ENCODE results near the gene CDH13.

The CDH13 gene

DNA sequence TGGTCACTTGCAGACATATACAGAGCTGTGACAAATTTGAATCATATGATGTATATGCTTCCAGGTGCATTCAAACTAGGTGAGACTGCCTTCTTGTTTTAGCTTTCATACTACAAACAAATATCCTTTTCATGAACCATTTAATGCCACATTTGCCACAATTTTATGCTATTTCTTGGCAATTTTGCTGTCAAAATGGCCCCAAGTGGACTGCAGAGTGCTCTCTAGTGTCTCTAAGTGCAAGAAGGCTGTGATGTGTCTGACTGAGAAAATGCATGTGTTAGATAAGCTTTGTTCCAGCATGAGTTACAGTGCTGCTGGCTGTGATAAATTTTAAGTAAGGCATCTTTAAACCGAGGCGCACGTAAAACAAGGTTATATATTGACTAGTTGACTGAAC, 38.3 kb downstream of the CDH13 start:
- no peaks in the 10 kb centered on the region for H3K4me1 ChIP-seq (ENCODE audit: control insufficient read depth, insufficient read depth, low read length)
- no peak overlapping the region for H3K4me3 ChIP-seq (ENCODE audit: low read depth, low read length)
- POLR2A ChIA-PET, result no interaction called here
- CTCF ChIA-PET, result interaction anchor here (1.1 kb wide), 1 partner anchor 26 kb away, joined by 4 read pairs; no protein-coding TSS in a partner anchor
- no peaks in the 10 kb centered on the region for H3K36me3 ChIP-seq (ENCODE audit: control insufficient read depth in 2 of 2, insufficient read depth in 1 of 2, low read length in 2 of 2)
- no peak overlapping the region for H3K27ac ChIP-seq (ENCODE audit: extremely low read depth, low read depth, low read length)
- no peaks in the 10 kb centered on the region for H3K9me3 ChIP-seq (ENCODE audit: control insufficient read depth, insufficient read depth, low read depth, low read length)
- TF ChIP-seq ZNF561 (tag by site-specific recombination; IDR thresholded peaks at IDR 0.05; ENCODE audit: borderline replicate concordance) (no peak), ZNF658 (tag by site-specific recombination; IDR thresholded peaks at IDR 0.05) (no peak), ZNF843 (tag by site-specific recombination; IDR thresholded peaks at IDR 0.05) (no peak)
- TF ChIP-seq, protein P1, sequence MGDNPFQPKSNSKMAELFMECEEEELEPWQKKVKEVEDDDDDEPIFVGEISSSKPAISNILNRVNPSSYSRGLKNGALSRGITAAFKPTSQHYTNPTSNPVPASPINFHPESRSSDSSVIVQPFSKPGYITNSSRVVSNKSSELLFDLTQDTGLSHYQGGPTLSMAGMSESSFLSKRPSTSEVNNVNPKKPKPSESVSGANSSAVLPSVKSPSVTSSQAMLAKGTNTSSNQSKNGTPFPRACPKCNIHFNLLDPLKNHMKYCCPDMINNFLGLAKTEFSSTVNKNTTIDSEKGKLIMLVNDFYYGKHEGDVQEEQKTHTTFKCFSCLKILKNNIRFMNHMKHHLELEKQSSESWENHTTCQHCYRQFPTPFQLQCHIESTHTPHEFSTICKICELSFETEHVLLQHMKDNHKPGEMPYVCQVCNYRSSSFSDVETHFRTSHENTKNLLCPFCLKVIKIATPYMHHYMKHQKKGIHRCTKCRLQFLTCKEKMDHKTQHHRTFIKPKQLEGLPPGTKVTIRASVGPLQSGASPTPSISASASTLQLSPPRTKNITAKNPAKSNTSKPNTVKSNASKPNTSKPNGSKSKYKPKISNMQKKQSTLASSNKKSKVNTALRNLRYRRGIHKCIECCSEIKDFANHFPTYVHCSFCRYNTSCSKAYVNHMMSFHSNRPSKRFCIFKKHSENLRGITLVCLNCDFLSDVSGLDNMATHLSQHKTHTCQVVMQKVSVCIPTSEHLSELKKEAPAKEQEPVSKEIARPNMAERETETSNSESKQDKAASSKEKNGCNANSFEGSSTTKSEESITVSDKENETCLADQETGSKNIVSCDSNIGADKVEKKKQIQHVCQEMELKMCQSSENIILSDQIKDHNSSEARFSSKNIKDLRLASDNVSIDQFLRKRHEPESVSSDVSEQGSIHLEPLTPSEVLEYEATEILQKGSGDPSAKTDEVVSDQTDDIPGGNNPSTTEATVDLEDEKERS (tag by site-specific recombination; IDR thresholded peaks at IDR 0.05), result no peak
- TF ChIP-seq, protein P2, sequence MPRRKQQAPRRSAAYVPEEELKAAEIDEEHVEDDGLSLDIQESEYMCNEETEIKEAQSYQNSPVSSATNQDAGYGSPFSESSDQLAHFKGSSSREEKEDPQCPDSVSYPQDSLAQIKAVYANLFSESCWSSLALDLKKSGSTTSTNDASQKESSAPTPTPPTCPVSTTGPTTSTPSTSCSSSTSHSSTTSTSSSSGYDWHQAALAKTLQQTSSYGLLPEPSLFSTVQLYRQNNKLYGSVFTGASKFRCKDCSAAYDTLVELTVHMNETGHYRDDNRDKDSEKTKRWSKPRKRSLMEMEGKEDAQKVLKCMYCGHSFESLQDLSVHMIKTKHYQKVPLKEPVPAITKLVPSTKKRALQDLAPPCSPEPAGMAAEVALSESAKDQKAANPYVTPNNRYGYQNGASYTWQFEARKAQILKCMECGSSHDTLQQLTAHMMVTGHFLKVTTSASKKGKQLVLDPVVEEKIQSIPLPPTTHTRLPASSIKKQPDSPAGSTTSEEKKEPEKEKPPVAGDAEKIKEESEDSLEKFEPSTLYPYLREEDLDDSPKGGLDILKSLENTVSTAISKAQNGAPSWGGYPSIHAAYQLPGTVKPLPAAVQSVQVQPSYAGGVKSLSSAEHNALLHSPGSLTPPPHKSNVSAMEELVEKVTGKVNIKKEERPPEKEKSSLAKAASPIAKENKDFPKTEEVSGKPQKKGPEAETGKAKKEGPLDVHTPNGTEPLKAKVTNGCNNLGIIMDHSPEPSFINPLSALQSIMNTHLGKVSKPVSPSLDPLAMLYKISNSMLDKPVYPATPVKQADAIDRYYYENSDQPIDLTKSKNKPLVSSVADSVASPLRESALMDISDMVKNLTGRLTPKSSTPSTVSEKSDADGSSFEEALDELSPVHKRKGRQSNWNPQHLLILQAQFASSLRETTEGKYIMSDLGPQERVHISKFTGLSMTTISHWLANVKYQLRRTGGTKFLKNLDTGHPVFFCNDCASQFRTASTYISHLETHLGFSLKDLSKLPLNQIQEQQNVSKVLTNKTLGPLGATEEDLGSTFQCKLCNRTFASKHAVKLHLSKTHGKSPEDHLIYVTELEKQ (tag by site-specific recombination; IDR thresholded peaks at IDR 0.05; ENCODE audit: borderline replicate concordance), result no peak

DNA sequence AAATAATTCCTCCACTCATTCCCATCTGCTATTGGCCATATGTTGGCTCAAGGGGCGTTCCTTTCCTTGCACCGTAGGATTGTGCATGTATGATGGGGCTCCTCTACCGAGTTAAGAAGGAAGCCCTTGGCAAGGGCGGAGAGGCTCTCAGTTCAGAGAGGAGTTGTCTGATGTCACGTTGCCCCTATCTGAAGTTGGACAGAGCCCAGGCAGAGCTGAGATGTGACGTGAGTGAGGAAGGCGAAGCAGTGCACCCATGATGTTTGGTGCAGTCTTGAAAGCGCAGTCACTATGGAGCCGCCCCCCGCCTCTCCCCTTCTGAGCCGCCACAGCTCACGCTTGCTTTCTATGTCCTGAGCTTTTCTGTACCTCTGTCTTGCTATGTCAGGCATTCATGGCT, 40.7 kb downstream of the CDH13 start:
- ChIA-PET CTCF (interaction anchor here (1.0 to 1.1 kb wide), 3 partner anchors 10 to 27 kb away, joined by 3 to 5 read pairs (median 3); no protein-coding TSS in a partner anchor), POLR2A (no interaction called here)
- H3K27ac ChIP-seq (ENCODE audit: extremely low read depth, low read depth, low read length), result no peak overlapping the region
- TF ChIP-seq ZNF292 (tag by site-specific recombination; IDR thresholded peaks at IDR 0.05; ENCODE audit: borderline replicate concordance, low read depth) (no peak), TRIM28 (IDR thresholded peaks at IDR 0.05; ENCODE audit: borderline replicate concordance, low read length) (no peak), YY2 (tag by site-specific recombination; IDR thresholded peaks at IDR 0.05) (no peak), ZNF624 (tag by site-specific recombination; IDR thresholded peaks at IDR 0.05) (no peak), ZNF169 (tag by site-specific recombination; IDR thresholded peaks at IDR 0.05) (no peak), ZNF777 (tag by site-specific recombination; IDR thresholded peaks at IDR 0.05; ENCODE audit: borderline replicate concordance) (no peak), ZNF341 (tag by site-specific recombination; IDR thresholded peaks at IDR 0.05; ENCODE audit: low read depth) (no peak), ZNF48 (tag by site-specific recombination; IDR thresholded peaks at IDR 0.05) (no peak), ZNF660 (tag by site-specific recombination; IDR thresholded peaks at IDR 0.05) (no peak), ZNF324 (tag by site-specific recombination; IDR thresholded peaks at IDR 0.05) (no peak)
- TF ChIP-seq, protein P3, sequence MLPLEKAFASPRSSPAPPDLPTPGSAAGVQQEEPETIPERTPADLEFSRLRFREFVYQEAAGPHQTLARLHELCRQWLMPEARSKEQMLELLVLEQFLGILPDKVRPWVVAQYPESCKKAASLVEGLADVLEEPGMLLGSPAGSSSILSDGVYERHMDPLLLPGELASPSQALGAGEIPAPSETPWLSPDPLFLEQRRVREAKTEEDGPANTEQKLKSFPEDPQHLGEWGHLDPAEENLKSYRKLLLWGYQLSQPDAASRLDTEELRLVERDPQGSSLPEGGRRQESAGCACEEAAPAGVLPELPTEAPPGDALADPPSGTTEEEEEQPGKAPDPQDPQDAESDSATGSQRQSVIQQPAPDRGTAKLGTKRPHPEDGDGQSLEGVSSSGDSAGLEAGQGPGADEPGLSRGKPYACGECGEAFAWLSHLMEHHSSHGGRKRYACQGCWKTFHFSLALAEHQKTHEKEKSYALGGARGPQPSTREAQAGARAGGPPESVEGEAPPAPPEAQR (tag by site-specific recombination; IDR thresholded peaks at IDR 0.05), result no peak
- TF ChIP-seq, protein P4, sequence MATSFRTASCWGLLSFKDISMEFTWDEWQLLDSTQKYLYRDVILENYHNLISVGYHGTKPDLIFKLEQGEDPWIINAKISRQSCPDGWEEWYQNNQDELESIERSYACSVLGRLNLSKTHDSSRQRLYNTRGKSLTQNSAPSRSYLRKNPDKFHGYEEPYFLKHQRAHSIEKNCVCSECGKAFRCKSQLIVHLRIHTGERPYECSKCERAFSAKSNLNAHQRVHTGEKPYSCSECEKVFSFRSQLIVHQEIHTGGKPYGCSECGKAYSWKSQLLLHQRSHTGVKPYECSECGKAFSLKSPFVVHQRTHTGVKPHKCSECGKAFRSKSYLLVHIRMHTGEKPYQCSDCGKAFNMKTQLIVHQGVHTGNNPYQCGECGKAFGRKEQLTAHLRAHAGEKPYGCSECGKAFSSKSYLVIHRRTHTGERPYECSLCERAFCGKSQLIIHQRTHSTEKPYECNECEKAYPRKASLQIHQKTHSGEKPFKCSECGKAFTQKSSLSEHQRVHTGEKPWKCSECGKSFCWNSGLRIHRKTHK (tag by site-specific recombination; IDR thresholded peaks at IDR 0.05), result no peak
- TF ChIP-seq, protein P5, sequence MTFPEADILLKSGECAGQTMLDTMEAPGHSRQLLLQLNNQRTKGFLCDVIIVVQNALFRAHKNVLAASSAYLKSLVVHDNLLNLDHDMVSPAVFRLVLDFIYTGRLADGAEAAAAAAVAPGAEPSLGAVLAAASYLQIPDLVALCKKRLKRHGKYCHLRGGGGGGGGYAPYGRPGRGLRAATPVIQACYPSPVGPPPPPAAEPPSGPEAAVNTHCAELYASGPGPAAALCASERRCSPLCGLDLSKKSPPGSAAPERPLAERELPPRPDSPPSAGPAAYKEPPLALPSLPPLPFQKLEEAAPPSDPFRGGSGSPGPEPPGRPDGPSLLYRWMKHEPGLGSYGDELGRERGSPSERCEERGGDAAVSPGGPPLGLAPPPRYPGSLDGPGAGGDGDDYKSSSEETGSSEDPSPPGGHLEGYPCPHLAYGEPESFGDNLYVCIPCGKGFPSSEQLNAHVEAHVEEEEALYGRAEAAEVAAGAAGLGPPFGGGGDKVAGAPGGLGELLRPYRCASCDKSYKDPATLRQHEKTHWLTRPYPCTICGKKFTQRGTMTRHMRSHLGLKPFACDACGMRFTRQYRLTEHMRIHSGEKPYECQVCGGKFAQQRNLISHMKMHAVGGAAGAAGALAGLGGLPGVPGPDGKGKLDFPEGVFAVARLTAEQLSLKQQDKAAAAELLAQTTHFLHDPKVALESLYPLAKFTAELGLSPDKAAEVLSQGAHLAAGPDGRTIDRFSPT (tag by site-specific recombination; IDR thresholded peaks at IDR 0.05), result no peak
- TF ChIP-seq, protein P6, sequence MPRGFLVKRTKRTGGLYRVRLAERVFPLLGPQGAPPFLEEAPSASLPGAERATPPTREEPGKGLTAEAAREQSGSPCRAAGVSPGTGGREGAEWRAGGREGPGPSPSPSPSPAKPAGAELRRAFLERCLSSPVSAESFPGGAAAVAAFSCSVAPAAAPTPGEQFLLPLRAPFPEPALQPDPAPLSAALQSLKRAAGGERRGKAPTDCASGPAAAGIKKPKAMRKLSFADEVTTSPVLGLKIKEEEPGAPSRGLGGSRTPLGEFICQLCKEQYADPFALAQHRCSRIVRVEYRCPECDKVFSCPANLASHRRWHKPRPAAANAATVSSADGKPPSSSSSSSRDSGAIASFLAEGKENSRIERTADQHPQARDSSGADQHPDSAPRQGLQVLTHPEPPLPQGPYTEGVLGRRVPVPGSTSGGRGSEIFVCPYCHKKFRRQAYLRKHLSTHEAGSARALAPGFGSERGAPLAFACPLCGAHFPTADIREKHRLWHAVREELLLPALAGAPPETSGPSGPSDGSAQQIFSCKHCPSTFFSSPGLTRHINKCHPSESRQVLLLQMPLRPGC (tag by site-specific recombination; IDR thresholded peaks at IDR 0.05), result no peak
- TF ChIP-seq, protein P7, sequence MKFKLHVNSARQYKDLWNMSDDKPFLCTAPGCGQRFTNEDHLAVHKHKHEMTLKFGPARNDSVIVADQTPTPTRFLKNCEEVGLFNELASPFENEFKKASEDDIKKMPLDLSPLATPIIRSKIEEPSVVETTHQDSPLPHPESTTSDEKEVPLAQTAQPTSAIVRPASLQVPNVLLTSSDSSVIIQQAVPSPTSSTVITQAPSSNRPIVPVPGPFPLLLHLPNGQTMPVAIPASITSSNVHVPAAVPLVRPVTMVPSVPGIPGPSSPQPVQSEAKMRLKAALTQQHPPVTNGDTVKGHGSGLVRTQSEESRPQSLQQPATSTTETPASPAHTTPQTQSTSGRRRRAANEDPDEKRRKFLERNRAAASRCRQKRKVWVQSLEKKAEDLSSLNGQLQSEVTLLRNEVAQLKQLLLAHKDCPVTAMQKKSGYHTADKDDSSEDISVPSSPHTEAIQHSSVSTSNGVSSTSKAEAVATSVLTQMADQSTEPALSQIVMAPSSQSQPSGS (tag by site-specific recombination; IDR thresholded peaks at IDR 0.05; ENCODE audit: low read depth), result no peak

More for the DNA sequence above, 40.7 kb downstream of the CDH13 start:
- Histone ChIP-seq H3K9me3 (ENCODE audit: control insufficient read depth, insufficient read depth, low read depth, low read length) (no peaks in the 10 kb centered on the region), H3K36me3 (ENCODE audit: control insufficient read depth in 2 of 2, insufficient read depth in 1 of 2, low read length in 2 of 2) (no peaks in the 10 kb centered on the region), H3K4me3 (ENCODE audit: low read depth, low read length) (no peak overlapping the region), H3K4me1 (ENCODE audit: control insufficient read depth, insufficient read depth, low read length) (no peaks in the 10 kb centered on the region)

Measured in HEK293 (cell line).